Esophagus squamous epithelium (tissue), 4 donors: Measurements from ENCODE around the gene RAN.

Source experiments
- CTCF ChIP-seq, 6 experiments: fragments of 450-650 bp in 4 of 6; fragments of 200-600 bp in 2 of 6; sonication (generic) in 2 of 6; IDR thresholded peaks; one replicate each; pipeline ENCODE4 v1.5.1; 2016 to 2019; ENCODE audit warnings: antibody characterized with exemption in 6 of 6, mild to moderate bottlenecking in 4 of 6, moderate library complexity in 4 of 6
- POLR2A ChIP-seq, 4 donors: fragments of 450-650 bp; IDR thresholded peaks; one replicate each; pipeline ENCODE4 v1.6.1; 2017; ENCODE audit warnings: antibody characterized with exemption in 4 of 4, mild to moderate bottlenecking in 4 of 4, moderate library complexity in 3 of 4

- TF ChIP-seq POLR2A (IDR thresholded peaks at IDR 0.05) (no peak), CTCF (IDR thresholded peaks at IDR 0.05) (no peak)
Observed at GRCh38 chr12:130920723-130921381, 49.0 kb downstream of the RAN start.
